Measurements from ENCODE around the gene FAM25G. TPM values are rescaled to one million over a fixed set of nuclear protein-coding genes. Genes with fewer than 3 reads are reported as not detected.
"Not testable (repeated sequence)": the region's sequence is repeated elsewhere in the genome, so short reads cannot be mapped to it uniquely, and the experiment has no call there.

FAM25G gene
- total RNA-seq (ENCODE audit: insufficient read depth, low replicate concordance), result not detected

DNA sequence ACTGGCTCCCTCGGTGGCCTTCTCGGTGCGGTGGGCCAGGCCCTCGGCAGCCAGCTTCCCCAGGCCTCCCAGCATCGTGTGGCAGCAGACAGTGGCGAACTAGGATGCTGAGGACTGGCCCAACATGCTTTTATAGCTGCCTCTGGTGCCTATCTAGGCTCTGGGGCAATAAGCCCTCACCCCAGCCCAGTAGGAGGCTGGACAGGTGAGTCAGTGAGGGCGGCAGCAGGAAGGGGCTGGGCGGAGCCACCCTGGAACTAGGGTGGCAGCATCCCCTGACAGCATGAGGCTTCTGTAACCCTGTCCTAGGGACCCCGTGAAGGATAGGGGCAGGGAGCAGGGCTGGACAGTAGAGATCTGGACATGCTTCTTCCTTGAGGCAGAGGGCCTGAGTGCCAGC is at the start of gene FAM25G:
TSS of gene FAM25G (minus strand) at position 101 of the 400 bp plus-strand sequence. CDS start at position 75, 26 bp downstream.
- DNase-seq (ENCODE audit: low spot score), result not testable (repeated sequence)

DNA sequence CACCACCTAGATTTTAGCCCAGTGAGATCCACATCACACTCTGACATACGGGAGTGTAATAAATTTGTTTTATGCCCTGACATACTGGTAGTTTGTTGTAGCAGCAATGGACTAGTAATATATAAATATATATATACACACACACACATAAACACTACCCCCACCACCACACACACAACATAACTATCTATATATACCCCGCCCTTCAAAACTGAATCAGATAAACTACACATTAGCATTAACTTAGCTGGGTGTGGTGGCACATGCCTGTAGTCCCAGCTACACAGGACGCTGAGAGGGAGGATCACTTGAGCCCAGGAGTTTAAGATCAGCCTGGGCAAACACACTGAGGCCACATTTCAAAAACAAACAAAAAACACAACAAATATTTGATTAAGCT is 44.9 kb upstream of the FAM25G start:
- DNase-seq (ENCODE audit: low spot score), result not testable (repeated sequence)

- DNase-seq (ENCODE audit: low spot score), result not testable (repeated sequence)
Measured at GRCh38 chr10:47523475-47523874, 32.0 kb upstream of the FAM25G start, which contains the start of gene AGAP9. Gene AGAP9 (minus strand): TSS chr10:47523638. CDS start chr10:47523526, 112 bp downstream.

DNA sequence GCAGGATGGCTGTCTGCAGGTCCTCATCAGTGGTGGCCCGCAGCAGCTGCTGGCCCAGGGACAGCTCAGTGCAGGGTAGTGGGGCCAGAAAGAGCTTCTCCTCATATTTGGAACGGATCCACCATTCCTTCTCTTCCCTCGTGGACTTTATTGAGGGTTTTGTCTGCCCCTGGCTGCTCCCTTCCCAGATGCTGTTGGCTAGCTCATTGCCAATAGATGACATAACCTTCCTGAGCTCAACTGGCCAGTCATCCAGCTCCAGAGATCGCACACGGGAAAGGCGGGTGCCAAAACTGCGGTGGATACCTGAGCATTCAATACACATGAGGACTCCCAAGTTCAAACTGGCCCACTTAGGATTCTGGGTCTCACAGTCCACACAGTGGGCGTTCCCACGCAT is 10.8 kb upstream of the FAM25G start:
- not testable (repeated sequence) for DNase-seq (ENCODE audit: low spot score)

DNA sequence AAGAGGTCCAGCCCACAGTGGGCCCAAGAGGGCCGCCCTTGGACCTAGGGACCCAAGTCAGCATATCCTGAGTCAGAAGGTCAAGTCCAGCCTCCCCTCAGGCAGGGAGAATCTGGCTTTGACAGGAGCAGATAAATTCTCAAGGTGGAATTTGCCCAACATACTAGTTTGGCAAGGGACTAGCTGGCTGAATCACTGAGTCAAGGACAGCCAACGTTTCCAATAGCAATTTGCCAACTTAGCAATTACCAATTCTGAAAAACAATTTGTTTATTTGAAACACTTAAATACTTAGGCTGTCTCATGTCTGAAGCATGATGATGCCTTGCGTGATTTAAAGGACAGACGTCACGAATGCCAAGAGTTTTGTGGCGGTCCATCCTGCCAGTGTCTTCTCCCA is 2.7 kb upstream of the FAM25G start:
- not testable (repeated sequence) for DNase-seq (ENCODE audit: low spot score)

GRCh38 chr10:47489630-47490029 is 1.9 kb downstream of the FAM25G start:
- DNase-seq (ENCODE audit: low spot score), result not testable (repeated sequence)

DNA sequence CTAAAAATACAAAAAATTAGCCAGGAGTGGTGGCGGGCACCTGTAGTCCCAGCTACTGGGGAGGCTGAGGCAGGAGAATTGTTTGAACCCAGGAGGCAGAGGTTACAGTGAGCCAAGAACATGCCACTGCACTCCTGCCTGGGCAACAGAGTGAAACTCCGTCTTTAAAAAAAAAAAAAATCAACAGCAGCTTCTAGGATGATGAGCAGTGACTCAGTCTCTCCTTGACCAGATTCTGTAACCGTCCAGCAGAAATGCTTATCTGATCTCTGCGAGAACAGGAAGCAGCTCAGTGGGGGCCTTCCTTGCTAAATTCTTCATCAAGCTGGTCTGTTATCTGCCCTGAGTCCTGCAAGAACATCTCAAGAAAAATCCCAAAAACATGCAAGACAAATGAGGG is 5.6 kb downstream of the FAM25G start:
- peak; percentile 23 for DNase-seq (ENCODE audit: low spot score)

DNA sequence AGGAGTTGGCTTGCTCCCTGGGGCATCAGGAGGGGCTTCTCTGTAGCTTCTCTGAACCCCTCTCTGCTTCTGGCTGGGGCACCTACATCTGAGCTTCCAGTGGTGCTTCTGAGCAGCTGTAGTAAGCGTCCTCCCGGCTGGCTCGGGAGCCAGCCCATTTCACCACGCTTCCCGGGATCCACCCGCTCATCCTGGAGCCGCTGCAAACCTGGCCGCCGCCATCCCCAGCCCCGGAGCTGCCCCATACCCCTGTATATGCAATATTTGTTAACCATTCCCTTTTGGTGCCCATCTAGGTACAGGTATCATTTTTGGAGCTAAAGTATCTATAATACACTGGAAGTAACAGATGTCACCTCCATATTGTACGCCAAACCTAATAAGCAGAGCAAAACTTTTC is 6.7 kb downstream of the FAM25G start:
- not testable (repeated sequence) for DNase-seq (ENCODE audit: low spot score)

- DNase-seq (ENCODE audit: low spot score), result not testable (repeated sequence)
Measured at GRCh38 chr10:47483923-47484322, 7.6 kb downstream of the FAM25G start, which contains the start of gene ANXA8. Gene ANXA8 (minus strand): TSS chr10:47484115. CDS start chr10:47483933, 182 bp downstream.

DNA sequence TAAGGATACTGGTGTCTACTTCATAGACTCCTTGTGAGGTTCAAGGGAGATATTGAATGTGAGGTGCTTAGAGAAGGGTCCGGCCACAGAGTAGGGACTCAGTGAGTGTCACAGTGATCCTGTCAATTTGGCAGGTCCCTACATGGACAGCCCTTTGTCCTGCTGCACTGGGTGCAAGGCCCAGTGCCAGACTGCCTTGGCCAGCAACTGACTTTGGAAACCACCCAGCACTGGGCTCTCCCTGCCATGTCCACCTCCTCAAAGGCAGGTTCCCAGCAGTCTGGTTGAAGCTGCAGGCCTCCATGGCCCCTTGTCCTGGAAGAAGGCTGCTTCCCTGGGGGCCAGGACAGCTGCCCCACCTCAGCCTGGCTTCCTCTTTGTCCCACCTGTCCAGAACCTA is 9.1 kb downstream of the FAM25G start:
- not testable (repeated sequence) for DNase-seq (ENCODE audit: low spot score)

- not testable (repeated sequence) for DNase-seq (ENCODE audit: low spot score)
Measured at GRCh38 chr10:47481768-47482181, 9.7 kb downstream of the FAM25G start.

DNA sequence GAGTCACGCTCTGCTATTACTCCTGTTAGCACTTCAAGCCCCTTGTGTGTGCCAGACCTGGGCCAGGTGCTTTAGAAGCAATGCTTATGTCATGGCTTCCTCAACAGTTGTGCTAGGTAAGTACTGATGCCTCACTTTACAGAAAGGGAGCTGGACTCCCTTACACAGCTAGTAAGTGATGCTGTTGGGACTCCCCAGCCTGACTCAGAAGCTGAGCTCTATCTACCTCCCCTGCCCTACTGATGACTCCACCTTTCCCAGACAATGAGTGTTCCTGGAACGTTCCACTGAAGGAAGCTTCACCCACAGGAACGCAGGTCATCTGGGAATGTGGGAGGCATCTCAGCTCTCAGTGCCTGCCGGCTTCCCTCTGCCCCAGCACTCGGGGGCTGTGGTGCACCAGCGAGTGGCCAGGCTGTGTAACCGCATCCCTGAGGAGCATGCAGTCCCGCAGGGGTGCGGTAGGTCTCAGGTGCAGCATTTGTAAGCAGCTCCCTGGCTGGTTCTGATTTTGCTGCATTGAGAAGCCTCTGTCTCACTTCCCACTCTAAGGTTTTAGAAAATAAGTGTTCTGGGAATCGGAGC is 10.2 kb downstream of the FAM25G start:
- not testable (repeated sequence) for DNase-seq (ENCODE audit: low spot score)

- not testable (repeated sequence) for DNase-seq (ENCODE audit: low spot score)
Measured at GRCh38 chr10:47480133-47480532, 11.4 kb downstream of the FAM25G start.

DNA sequence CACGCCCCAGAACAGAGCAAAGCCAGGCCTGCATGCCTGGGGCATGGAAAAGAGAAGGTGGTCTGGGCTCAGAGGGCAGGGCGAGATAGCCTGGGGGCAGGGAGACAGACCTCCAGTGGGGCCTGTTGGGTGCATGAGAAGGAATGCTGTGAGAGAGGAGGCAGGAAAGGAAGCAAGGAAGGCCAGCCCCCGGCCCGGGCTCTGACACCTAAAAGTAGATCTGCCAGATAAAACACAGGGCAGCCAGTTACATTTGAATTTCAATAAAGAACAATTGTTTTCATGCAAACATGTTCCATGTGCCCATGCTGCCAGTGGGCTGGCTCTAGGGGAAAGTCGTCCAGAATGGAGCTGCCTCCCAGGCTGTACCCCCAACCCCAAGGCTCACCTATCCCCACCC is 13.4 kb downstream of the FAM25G start:
- DNase-seq (ENCODE audit: low spot score), result not testable (repeated sequence)

- DNase-seq (ENCODE audit: low spot score), result not testable (repeated sequence)
Measured at GRCh38 chr10:47477078-47477477, 14.4 kb downstream of the FAM25G start.

DNA sequence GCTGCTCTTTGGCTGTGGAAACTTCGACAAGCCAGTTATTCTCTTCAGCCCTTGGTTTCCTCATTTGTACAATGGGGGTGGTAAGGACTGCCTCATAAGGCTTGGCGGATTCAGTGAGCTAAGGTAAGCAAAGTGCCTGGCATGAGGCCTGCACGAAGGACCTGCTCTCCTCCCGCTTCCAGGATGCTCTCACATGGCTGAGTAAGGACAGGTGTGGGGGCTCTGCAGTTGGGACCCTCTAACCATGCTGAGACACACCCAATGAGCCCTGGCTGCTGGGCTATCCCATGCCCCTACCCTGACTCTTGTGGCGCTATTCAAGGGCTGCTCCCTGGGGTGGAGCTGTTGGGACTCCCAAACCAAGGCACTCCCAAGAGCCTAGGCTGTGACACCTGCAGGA is 16.4 kb downstream of the FAM25G start:
- not testable (repeated sequence) for DNase-seq (ENCODE audit: low spot score)

GRCh38 chr10:47473516-47473915 is 18.0 kb downstream of the FAM25G start:
- not testable (repeated sequence) for DNase-seq (ENCODE audit: low spot score)

GRCh38 chr10:47472647-47473046 is 18.9 kb downstream of the FAM25G start:
- DNase-seq (ENCODE audit: low spot score), result not testable (repeated sequence)

GRCh38 chr10:47472072-47472471 is 19.4 kb downstream of the FAM25G start:
- not testable (repeated sequence) for DNase-seq (ENCODE audit: low spot score)

GRCh38 chr10:47468731-47469528 is 22.6 kb downstream of the FAM25G start:
- DNase-seq (ENCODE audit: low spot score), result not testable (repeated sequence)

- DNase-seq (ENCODE audit: low spot score), result not testable (repeated sequence)
Measured at GRCh38 chr10:47467957-47468356, 23.5 kb downstream of the FAM25G start.

GRCh38 chr10:47467458-47467857 is 24.0 kb downstream of the FAM25G start:
- not testable (repeated sequence) for DNase-seq (ENCODE audit: low spot score)
